ENCODE data around the gene ADAM8. TPM values are rescaled to one million over a fixed set of nuclear protein-coding genes. Genes with fewer than 3 reads are reported as not detected.

Gene ADAM8
- total RNA-seq, 3 donors from 2014 or later (not counting 1 experiment from before 2014, with no cell fraction given): 357 to 682 (median 425) TPM

DNA sequence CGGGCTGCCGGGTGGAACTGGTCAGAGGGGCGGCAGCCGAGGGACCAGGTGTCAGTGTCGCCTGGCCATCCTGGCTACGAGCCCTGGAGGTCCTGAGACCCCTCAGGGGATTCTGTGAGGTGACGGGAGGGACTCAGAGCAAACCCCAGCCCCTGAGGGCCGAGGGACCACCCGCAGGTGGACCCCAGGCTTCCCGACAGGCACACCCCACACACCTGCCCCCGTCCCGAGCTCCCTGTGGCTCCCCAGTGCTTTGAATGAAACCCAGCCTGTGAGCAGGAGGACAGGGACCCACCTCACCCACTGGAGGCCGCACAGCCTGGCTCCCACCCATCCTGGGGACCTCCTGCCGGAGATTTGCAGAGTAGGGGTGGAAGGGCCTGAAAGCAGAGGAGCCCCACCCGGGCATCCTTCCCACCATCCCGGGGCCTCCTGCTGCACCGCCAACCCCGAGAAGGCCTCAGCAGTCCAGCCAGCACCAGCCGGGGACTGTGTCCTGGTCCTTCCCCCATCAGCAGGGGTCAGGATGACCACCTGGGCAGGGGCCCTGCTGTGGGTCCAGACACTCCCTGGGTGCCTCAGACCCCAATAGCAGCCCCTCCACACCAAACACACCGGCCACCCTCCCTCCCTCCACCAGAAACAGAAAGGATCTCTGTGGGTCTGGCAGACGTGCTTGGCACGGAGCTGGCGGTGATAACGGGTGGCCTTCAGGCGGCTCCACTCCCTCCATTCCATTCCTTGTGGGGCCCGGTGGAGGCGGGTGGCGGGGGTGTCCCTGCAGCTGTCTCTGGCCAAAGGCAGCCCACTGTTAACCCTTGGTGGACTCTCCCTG lies 25.1 kb downstream of the ADAM8 start:
- 83% methylated on average over 28 of the region's 28 CpGs for WGBS (ENCODE audit: insufficient coverage)
- H3K9me3 Mint-ChIP-seq: no peaks in the 10 kb centered on the region
- peaks cover 0 to 3% of the 10 kb centered on the region in 2 donors for H3K27me3 Mint-ChIP-seq (ENCODE audit: low read depth in 2 of 2)
- no peaks in the 10 kb centered on the region for H3K36me3 Mint-ChIP-seq
- Histone ChIP-seq H3K36me3 (ENCODE audit: control insufficient read depth, insufficient read depth, low read length) (no peaks in the 10 kb centered on the region), H3K9me3 (ENCODE audit: control insufficient read depth, insufficient read depth, low read length) (no peaks in the 10 kb centered on the region), H3K4me3 (ENCODE audit: low read length) (no peak overlapping the region), H3K4me1 (ENCODE audit: control insufficient read depth, insufficient read depth, low read length) (no peaks in the 10 kb centered on the region), H3K27me3 (ENCODE audit: control insufficient read depth, insufficient read depth, low read length) (no peaks in the 10 kb centered on the region), H3K27ac (ENCODE audit: low read length) (no peak overlapping the region)
- no peak for DNase-seq
- TF ChIP-seq, protein P1, sequence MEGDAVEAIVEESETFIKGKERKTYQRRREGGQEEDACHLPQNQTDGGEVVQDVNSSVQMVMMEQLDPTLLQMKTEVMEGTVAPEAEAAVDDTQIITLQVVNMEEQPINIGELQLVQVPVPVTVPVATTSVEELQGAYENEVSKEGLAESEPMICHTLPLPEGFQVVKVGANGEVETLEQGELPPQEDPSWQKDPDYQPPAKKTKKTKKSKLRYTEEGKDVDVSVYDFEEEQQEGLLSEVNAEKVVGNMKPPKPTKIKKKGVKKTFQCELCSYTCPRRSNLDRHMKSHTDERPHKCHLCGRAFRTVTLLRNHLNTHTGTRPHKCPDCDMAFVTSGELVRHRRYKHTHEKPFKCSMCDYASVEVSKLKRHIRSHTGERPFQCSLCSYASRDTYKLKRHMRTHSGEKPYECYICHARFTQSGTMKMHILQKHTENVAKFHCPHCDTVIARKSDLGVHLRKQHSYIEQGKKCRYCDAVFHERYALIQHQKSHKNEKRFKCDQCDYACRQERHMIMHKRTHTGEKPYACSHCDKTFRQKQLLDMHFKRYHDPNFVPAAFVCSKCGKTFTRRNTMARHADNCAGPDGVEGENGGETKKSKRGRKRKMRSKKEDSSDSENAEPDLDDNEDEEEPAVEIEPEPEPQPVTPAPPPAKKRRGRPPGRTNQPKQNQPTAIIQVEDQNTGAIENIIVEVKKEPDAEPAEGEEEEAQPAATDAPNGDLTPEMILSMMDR (IDR thresholded peaks at IDR 0.05): no peak
- intact Hi-C loops (cut with micrococcal nuclease): no loop called here
- H3K4me3 Mint-ChIP-seq: no peak overlapping the region
- H3K27ac Mint-ChIP-seq: peak overlapping the region in 1 of 2 donors; percentile 50
- peaks cover 0 to 8% of the 10 kb centered on the region in 2 donors for H3K4me1 Mint-ChIP-seq
- no peak for ATAC-seq

DNA sequence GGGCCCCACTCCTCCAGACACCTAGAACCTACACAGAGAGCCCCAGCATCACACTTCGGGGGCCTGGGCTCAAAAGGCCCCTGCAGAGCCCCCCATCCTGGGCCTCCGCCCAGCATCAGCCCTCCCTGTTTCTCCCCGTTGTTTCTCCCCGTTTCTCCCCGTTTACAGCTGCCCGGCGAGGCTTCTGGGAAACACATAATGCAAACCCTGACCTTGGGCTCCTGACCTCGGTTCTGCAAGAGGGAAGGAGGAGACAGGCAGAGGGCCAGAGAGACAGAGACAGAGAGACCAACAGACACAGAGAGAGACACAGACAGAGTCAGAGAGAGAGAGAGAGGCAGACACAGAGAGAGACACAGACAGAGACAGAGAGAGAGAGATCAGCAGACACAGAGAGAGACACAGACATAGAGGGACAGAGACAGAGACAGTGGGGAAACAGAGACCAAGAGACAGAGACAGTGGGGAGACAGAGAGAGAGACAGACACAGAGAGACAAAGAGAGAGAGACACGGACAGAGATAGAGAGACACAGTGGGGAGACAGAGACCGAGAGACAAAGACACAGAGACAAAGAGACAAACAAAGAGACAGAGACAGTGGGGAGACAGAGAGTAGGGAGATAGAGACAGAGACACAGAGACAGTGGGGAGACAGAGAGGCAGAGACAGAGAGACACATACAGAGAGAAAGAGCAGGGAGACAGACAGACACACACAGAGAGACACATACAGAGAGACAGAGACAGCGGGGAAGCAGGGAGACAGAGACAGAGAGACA lies 26.5 kb downstream of the ADAM8 start:
- Mint-ChIP-seq H3K4me1 (peaks cover 0 to 8% of the 10 kb centered on the region in 2 donors), H3K4me3 (no peak overlapping the region), H3K27me3 (ENCODE audit: low read depth in 2 of 2) (peaks cover 0 to 3% of the 10 kb centered on the region in 2 donors), H3K9me3 (no peaks in the 10 kb centered on the region), H3K36me3 (no peaks in the 10 kb centered on the region), H3K27ac (no peak overlapping the region)
- Histone ChIP-seq H3K36me3 (ENCODE audit: control insufficient read depth, insufficient read depth, low read length) (no peaks in the 10 kb centered on the region), H3K4me3 (ENCODE audit: low read length) (no peak overlapping the region), H3K4me1 (ENCODE audit: control insufficient read depth, insufficient read depth, low read length) (no peaks in the 10 kb centered on the region), H3K27ac (ENCODE audit: low read length) (no peak overlapping the region), H3K9me3 (ENCODE audit: control insufficient read depth, insufficient read depth, low read length) (no peaks in the 10 kb centered on the region), H3K27me3 (ENCODE audit: control insufficient read depth, insufficient read depth, low read length) (no peaks in the 10 kb centered on the region)
- TF ChIP-seq, protein P1 (IDR thresholded peaks at IDR 0.05): no peak
- no peak for ATAC-seq
- 86% methylated on average over 10 of the region's 11 CpGs for WGBS (ENCODE audit: insufficient coverage)
- intact Hi-C loops (cut with micrococcal nuclease): no loop called here
- DNase-seq: no peak

DNA sequence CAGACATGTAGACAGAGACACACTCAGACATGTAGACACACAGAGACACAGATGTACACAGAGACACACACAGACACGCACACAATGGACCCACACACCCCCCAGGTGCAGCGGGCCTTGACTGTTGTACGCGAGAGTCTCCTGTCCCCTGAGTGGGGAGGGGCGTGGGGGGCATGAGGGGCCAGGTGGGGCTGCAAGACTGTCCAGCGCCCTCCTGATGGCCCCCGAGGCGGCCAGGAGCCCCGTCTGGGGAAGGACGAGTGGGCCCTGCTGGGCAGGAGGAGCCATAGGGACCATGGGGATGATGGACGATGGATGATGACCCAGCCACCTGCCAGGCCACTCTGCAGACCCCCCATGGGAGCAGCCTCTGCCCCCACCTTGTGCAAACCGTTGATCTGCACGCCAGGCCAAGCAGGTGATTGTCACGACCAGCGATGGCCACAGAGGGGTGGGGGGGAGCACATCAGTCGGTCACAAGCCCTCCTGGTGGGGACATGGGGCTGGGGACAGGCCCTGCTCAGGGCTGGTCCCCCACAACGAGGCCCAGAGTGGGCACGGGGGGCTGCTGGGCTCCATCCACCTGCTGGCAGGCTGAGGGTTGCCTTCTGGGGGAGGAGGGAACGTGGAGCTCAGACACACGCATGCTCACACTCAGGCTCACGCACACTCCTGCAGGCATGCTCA lies 27.4 kb downstream of the ADAM8 start:
- intact Hi-C loops (cut with micrococcal nuclease): no loop called here
- no peak overlapping the region for H3K27ac ChIP-seq (ENCODE audit: low read length)
- WGBS (ENCODE audit: insufficient coverage): 75% methylated on average over 19 of the region's 21 CpGs
- no peaks in the 10 kb centered on the region for H3K9me3 Mint-ChIP-seq
- no peak for ATAC-seq
- no peaks in the 10 kb centered on the region for H3K9me3 ChIP-seq (ENCODE audit: control insufficient read depth, insufficient read depth, low read length)
- H3K4me3 Mint-ChIP-seq: no peak overlapping the region
- H3K4me1 Mint-ChIP-seq: peaks cover 0 to 8% of the 10 kb centered on the region in 2 donors
- H3K36me3 Mint-ChIP-seq: no peaks in the 10 kb centered on the region
- no peaks in the 10 kb centered on the region for H3K27me3 ChIP-seq (ENCODE audit: control insufficient read depth, insufficient read depth, low read length)
- no peak for DNase-seq
- no peak overlapping the region for H3K27ac Mint-ChIP-seq
- no peak overlapping the region for H3K4me3 ChIP-seq (ENCODE audit: low read length)
- no peaks in the 10 kb centered on the region for H3K36me3 ChIP-seq (ENCODE audit: control insufficient read depth, insufficient read depth, low read length)
- H3K27me3 Mint-ChIP-seq (ENCODE audit: low read depth in 2 of 2): peaks cover 0 to 3% of the 10 kb centered on the region in 2 donors
- H3K4me1 ChIP-seq (ENCODE audit: control insufficient read depth, insufficient read depth, low read length): no peaks in the 10 kb centered on the region
- TF ChIP-seq, protein P1 (IDR thresholded peaks at IDR 0.05): no peak

Measured in natural killer cell (primary cell).